Jurkat, Clone E6-1 (cell line): Measurements from ENCODE around the gene HM13. TPM values are rescaled to one million over a fixed set of nuclear protein-coding genes. Genes with fewer than 3 reads are reported as not detected.
A peak's percentile ranks its signal among the peaks of the same experiment; 100 is the strongest.
"Not testable (repeated sequence)": the region's sequence is repeated elsewhere in the genome, so short reads cannot be mapped to it uniquely, and the experiment has no call there.

Experiments
- DNase-seq: peaks from one replicate; pipeline ENCODE4 v3.0.0-alpha.2; 2011; ENCODE audit warnings: low read depth, low spot score
- H3K4me3 ChIP-seq: 2 replicates; pipeline ENCODE4 v1.5.1; 2011; ENCODE audit warnings: mild to moderate bottlenecking, low read length, control low read depth, moderate library complexity
- polyA plus RNA-seq: library from polyadenylated mRNA; unstranded; fragments of >200 nt; gene quantifications from one replicate; pipeline ENCODE4 v1.2.1, GENCODE V29; 2012; ENCODE audit warnings: missing spikeins; ENCODE audit not compliant: insufficient read length, insufficient read depth

The HM13 gene
- 140 TPM for polyA plus RNA-seq

- peak; percentile 90 for DNase-seq
- H3K4me3 ChIP-seq, result peak within 1 kb of the TSS; percentile 95
Observed at GRCh38 chr20:31514154-31515071, at the start of gene HM13. Gene HM13 (plus strand): TSS chr20:31514442. CDS start chr20:31514552, 110 bp downstream.

GRCh38 chr20:31470946-31471345 lies 43.3 kb upstream of the HM13 start:
- DNase-seq, result not testable (repeated sequence)

GRCh38 chr20:31472395-31473330 lies 41.6 kb upstream of the HM13 start:
- no peak overlapping the region for H3K4me3 ChIP-seq
- no peak for DNase-seq

More at GRCh38 chr20:31470946-31471345, 43.3 kb upstream of the HM13 start:
- H3K4me3 ChIP-seq, result not testable (repeated sequence)

- no peak for DNase-seq
- H3K4me3 ChIP-seq, result no peak overlapping the region
Observed at GRCh38 chr20:31473331-31474096, 40.7 kb upstream of the HM13 start.

- H3K4me3 ChIP-seq, result no peak overlapping the region
- no peak for DNase-seq
Observed at GRCh38 chr20:31474097-31474436, 40.2 kb upstream of the HM13 start.

- H3K4me3 ChIP-seq, result no peak within 1 kb of the TSS
- no peak for DNase-seq
Observed at GRCh38 chr20:31474758-31475427, 39.3 kb upstream of the HM13 start, which contains the start of the genes DEFB124 and REM1. Gene DEFB124 (minus strand): TSS chr20:31475127. CDS start chr20:31473013, 2,114 bp downstream. Gene REM1 (plus strand): TSS chr20:31475288. CDS start chr20:31476446, 1,158 bp downstream.

- no peak for DNase-seq
- H3K4me3 ChIP-seq, result no peak overlapping the region
Observed at GRCh38 chr20:31475472-31476293, 38.6 kb upstream of the HM13 start.

GRCh38 chr20:31476294-31476585 lies 38.0 kb upstream of the HM13 start:
- H3K4me3 ChIP-seq, result no peak overlapping the region
- no peak for DNase-seq

- DNase-seq, result no peak
- no peak overlapping the region for H3K4me3 ChIP-seq
Observed at GRCh38 chr20:31476643-31477215, 37.5 kb upstream of the HM13 start.

- H3K4me3 ChIP-seq, result no peak overlapping the region
- DNase-seq, result no peak
Observed at GRCh38 chr20:31484001-31484400, 30.2 kb upstream of the HM13 start.

- DNase-seq, result no peak
- H3K4me3 ChIP-seq, result no peak overlapping the region
Observed at GRCh38 chr20:31485450-31486339, 28.5 kb upstream of the HM13 start.

- no peak for DNase-seq
- no peak overlapping the region for H3K4me3 ChIP-seq
Observed at GRCh38 chr20:31488115-31488514, 26.1 kb upstream of the HM13 start.

GRCh38 chr20:31489152-31489551 lies 25.1 kb upstream of the HM13 start:
- no peak overlapping the region for H3K4me3 ChIP-seq
- DNase-seq, result no peak

GRCh38 chr20:31490752-31491151 lies 23.5 kb upstream of the HM13 start:
- H3K4me3 ChIP-seq, result no peak overlapping the region
- no peak for DNase-seq

GRCh38 chr20:31494131-31494530 lies 20.1 kb upstream of the HM13 start:
- no peak for DNase-seq
- H3K4me3 ChIP-seq, result no peak overlapping the region

GRCh38 chr20:31496761-31497295 lies 17.4 kb upstream of the HM13 start:
- no peak for DNase-seq
- H3K4me3 ChIP-seq, result no peak overlapping the region
